HG03045 (cell line): Measurements from ENCODE around the gene SUMO2.

Experiments
- ATAC-seq: cut with Tn5 transposase; IDR thresholded peaks from one replicate; pipeline ENCODE4 v1.9.1; 2021; ENCODE audit warnings: mild to moderate bottlenecking, moderate library complexity; ENCODE audit not compliant: unreplicated experiment

Gene SUMO2

DNA sequence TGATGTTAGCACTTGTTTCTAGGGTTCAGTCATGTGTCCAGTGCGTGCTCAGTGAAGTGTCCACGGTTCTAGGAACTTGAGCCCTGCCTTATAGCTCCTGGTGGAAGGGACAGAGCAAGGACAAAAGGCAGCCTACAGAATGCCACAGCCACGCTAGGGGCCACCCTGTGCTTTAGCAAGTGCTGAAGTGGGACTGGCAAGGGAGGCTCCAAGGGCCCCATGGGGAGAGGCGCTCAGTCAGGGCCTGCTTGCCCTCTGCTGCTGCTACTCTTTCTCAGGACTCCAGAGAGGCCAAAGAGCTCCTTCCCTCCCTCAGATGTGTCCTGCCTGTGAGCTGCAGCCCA, 58.0 kb downstream of the SUMO2 start:
- no peak for ATAC-seq

DNA sequence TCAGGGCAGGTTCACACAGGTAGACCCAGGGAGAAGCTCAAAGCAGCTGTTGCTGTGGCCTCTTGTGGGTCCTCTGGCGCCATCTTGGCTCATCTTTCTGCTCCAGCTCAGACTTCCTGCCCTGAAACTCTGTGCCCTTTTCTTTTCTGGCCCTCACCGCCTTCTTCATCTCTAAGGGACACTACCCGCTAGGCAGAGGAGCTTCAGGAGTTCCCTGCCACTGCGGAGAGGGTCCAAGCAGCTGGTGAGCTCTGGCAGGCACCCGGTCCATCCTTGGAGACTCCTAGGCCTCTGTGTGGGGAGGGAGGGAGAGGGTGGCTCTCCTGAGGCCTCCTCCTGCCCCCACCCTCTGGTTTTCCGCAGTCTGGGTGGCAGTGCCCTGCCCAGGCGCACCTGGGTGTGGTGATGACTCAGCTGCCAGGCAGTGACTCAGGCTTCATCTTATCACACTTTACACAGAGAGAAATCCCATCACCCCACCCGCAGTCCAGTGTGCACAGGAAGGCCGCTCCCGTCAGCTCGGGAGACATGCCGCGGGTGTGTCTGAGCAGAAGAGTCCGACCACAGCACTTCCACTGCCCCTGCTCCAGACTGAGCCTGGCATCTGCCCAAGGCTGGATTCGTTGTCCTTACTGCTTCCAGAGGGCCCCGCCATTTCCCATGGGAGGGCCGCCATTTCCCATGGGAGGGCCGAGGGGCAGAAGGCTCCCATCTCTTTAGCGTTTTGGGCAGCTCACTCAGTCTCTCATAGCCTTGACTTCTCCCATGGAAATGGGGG, 58.5 kb downstream of the SUMO2 start:
- ATAC-seq, result no peak

DNA sequence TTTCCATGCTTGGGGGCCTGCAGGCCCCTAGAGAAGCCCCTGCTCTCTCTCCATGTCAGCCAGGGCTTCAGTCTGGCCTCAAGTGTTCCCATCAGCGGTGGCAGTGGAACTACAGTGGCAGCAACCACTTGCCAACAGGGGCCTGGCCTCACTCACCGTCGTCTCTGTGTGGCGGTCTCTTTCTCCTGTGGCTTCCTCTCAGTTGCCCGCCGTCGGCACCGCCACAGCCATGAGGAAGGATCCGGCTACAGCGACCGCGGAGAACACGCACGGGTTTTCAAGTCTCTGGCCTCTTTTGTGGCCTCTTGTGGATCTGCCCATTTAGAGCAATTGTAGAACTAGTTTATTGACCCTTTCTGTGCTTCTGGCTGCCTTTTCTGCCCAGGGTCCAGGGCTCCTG, 64.5 kb downstream of the SUMO2 start:
- no peak for ATAC-seq

DNA sequence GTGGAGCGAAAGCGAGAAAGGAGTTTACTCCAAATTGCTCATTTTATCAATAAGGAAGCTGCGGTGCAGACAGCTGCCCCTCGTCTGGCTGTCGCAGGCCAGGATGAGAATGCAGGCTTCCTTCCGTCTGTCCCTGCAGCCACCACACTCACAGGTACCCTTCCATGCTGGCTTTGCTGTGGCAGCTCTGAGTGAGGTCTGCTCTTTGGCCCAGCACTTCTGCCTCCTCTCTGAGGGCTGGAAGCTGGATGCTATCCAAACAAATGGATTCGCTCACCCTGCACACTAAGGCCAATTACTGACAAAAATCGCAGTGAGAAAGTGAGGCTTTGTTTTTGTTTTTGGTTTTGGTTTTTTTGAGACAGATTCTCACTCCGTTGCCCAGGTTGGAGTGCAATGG, 66.0 kb downstream of the SUMO2 start:
- no peak for ATAC-seq
